SH-SY5Y (cell line): ENCODE data around the gene NANOG.
"Not testable (repeated sequence)": the region's sequence is repeated elsewhere in the genome, so short reads cannot be mapped to it uniquely, and the experiment has no call there.

Experiments
- GATA2 ChIP-seq: IDR thresholded peaks from 2 replicates; pipeline ENCODE4 v1.6.1; 2011; ENCODE audit warnings: mild to moderate bottlenecking, low read depth, low read length
- GATA3 ChIP-seq: IDR thresholded peaks from 2 replicates; pipeline ENCODE4 v1.6.1; 2011; ENCODE audit warnings: low read depth, mild to moderate bottlenecking, low read length, moderate library complexity

NANOG gene

GRCh38 chr12:7788884-7789528 lies at the start of gene NANOG:
Gene NANOG, plus strand, starts transcription at chr12:7789402. Its CDS starts 213 bp downstream, at chr12:7789615.
- TF ChIP-seq GATA2, GATA3: not testable (repeated sequence)

DNA sequence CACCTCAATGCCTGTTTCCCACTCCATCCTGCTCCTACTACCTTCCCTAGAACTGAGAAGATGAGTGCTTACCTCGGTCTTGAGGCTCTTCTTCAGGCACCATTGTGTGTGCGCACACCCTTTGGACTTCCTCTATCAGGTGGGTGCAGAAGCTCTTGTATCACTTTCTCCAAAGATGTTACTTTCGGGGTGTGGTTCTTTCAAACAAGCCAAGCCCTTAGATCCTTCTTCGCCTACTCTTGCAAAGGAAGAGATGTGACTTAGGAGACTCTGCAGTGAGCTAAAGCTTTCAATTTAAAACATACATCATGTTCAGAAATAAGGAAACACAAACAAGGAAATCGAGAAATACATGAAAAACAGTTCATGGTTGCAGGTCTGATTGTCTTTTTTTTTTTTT lies 42.0 kb upstream of the NANOG start, which contains the start of gene CLEC4C:
Gene CLEC4C, minus strand, starts transcription at position 130 of the 400 bp plus-strand sequence. Its CDS starts 27 bp downstream, at position 103.
- no peak for TF ChIP-seq GATA2
- no peak for TF ChIP-seq GATA3

GRCh38 chr12:7748852-7749251 lies 40.4 kb upstream of the NANOG start:
- TF ChIP-seq GATA3 (no peak), GATA2 (no peak)

DNA sequence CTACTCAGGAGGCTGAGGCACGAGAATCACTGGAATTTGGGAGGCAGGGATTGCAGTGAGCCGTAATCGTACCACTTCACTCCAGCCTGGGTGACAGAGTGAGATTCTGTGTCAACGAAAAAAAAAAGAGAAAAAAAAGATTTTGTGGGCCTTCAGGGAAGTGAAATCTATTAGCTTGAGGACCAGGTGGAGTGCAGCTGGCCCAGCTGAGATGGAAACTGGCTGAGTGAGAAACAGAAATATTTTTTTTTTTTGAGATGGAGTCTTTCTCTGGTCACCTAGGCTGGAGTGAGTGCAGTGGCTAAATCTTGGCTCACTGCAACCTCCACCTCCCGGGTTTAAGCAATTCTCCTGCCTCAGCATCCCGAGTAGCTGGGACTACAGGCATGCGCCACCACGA lies 39.8 kb upstream of the NANOG start:
- TF ChIP-seq GATA2 (no peak), GATA3 (no peak)

- no peak for TF ChIP-seq GATA3
- TF ChIP-seq GATA2, result no peak
Measured at GRCh38 chr12:7750350-7750749, 38.9 kb upstream of the NANOG start.

DNA sequence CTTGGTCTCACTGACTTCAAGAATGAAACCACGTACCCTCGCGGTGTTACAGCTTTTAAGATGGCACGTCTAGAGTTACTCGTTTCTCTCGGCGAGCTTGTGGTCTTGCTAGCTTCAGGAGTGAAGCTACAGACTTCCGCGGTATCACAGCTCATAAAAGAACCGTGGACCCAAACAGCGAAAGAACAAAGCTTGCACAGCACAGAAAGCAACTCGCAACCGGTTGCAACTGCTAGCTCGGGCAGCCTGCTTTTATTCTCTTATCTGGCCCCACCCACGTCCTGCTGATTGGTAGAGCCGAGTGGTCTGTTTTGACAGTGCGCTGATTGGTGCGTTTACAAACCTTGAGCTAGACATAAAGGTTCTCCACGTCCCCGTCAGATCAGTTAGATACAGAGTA lies 37.8 kb upstream of the NANOG start:
- TF ChIP-seq GATA3 (no peak), GATA2 (no peak)

GRCh38 chr12:7756993-7757392 lies 32.2 kb upstream of the NANOG start:
- TF ChIP-seq GATA3 (no peak), GATA2 (no peak)

DNA sequence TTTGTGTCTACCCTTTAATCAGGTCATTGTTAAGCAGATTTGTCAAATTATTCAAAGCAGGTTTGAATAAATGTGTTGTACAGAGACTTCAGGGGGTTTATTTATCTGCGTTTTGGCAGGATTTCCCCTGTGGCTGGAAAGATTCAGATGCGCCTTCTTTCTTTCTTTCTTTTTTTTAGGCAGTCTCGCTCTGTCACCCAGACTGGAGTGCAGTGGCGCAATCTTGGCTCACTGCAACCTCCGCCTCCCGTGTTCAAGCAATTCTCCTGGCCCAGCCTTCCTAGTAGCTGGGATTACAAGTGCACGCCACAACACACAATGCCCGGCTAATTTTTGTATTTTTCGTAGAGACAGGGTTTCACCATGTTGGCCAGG lies 30.4 kb upstream of the NANOG start:
- TF ChIP-seq GATA3 (no peak), GATA2 (no peak)

DNA sequence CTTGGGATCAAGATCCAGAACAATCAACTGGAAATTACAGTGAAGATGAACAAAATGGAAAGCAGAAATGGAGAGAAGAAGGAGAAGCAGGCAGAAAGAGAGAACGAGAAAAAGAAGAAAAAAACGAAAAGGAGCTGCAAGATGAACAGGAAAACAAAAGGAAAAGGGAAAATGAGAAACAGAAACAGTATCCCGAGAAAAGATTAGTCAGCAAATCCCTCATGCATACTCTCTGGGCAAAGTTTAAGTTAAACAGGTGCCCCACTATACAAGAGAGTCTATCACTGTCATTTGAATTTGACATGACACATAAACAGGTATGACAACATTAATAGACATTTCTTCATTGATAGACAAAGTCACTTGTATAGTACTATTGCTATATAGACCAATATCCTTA lies 19.2 kb upstream of the NANOG start:
- TF ChIP-seq GATA3, result no peak
- no peak for TF ChIP-seq GATA2

DNA sequence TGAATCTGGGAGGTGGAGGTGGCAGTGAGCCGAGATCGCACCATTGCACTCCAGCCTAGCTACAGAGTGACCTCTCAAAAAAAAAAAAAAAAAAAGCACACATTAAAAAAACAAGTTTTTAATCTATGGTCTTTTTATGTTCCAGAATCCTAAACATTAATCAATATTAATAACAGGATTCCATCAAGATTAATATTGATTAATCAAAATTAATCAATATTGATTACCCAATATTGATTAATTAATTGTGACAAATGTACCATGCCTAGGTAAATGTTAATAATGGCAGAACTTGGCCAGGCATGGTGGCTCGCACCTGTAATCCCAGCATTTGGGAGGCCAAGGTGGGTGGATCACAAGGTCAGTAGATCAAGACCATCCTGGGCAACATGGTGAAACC lies 7.9 kb upstream of the NANOG start:
- TF ChIP-seq GATA3, result no peak
- TF ChIP-seq GATA2, result no peak

GRCh38 chr12:7782055-7782454 lies 7.1 kb upstream of the NANOG start:
- no peak for TF ChIP-seq GATA2
- TF ChIP-seq GATA3, result no peak

- TF ChIP-seq GATA3, result no peak
- no peak for TF ChIP-seq GATA2
Measured at GRCh38 chr12:7784701-7785100, 4.5 kb upstream of the NANOG start.

DNA sequence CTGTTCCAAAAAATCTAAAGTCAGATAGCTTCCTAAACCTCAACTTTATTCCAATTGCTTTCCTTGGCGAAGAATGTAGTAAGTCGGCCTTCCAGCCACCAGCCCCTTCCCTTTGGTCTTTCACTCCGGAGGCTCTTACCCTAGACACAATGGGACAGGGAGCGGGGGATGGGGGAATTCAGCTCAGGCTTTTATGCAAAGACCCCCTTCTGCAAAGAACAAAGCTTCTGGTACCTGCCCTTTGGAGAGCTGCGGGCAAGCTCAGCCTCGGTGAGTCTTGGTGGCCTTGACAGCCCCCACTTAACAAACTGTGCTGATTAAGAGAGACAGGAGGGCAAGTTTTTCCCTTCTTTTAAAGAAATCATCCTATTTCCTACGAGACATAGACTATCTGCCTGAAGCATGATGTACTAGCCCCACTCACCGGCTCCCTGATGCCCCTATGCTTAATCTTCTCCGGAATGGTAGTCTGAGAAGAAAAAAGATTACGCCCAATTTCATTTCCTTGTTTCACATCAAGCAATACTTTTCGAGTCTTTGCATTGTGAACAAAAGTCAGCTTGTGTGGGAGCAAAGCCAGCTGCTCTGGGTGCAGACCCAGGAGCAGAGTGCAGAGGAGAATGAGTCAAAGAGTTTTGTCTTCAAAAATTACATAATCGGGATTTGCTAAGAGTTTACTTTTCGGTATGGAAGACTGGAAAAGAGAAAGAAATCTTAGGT lies 1.5 kb upstream of the NANOG start:
- TF ChIP-seq GATA3, result no peak
- no peak for TF ChIP-seq GATA2

DNA sequence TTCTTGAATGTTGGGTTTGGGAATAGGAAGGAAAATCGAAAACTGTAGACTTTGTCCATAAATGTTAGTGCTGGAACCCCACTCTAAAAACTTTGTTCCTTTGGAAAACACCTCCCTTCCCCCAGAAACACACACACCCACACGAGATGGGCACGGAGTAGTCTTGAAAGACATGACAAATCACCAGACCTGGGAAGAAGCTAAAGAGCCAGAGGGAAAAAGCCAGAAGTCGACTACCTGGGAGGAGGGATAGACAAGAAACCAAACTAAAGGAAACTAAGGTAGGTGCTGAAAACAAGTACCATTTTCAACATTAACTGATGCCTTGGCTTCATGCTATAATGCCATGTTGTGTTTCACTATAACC lies 925 bp upstream of the NANOG start:
- TF ChIP-seq GATA2 (no peak), GATA3 (no peak)

GRCh38 chr12:7793211-7793610 lies 4.0 kb downstream of the NANOG start:
- TF ChIP-seq GATA2 (no peak), GATA3 (no peak)

DNA sequence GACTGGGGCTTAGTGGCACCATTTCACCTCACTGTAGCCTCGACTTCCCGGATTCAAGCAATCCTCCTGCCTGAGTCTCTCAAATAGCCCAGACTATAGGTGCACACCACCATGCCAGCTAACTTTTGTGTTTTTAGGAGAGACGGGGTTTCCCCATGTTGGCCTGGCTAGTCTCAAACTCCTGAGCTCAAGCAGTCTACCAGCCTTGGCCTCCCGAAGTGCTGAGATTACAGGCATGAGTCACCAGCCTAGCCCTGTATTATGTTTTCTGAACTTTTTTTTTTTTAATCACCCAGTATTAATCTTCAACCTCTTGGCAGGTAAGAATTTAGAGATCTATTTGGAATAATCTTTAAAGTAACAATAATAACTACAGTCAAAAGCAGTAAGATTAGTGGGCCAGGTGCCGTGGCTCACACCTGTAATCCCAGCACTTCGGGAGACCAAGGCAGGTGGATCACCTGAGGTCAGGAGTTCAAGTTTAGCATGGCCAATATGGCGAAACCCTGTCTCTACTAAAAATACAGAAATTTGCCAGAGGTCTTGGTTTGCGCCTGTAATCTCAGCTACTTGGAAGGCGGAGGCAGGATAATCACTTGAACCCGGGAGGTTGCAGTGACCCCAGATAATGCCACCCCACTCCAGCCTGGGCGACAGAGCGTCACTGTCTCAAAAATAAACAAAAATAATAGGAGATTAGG lies 8.6 kb downstream of the NANOG start:
- no peak for TF ChIP-seq GATA3
- no peak for TF ChIP-seq GATA2
